IPS DF 4.7 (cell line): ENCODE measurements around the gene KAT8.
"Not testable (repeated sequence)": the region's sequence is repeated elsewhere in the genome, so short reads cannot be mapped to it uniquely, and the experiment has no call there.

ENCODE experiments used
- DNase-seq: peaks from one replicate; pipeline ENCODE4 v3.0.0-alpha.2; 2013; ENCODE audit warnings: low spot score; ENCODE audit errors: extremely low read depth

KAT8 gene

DNA sequence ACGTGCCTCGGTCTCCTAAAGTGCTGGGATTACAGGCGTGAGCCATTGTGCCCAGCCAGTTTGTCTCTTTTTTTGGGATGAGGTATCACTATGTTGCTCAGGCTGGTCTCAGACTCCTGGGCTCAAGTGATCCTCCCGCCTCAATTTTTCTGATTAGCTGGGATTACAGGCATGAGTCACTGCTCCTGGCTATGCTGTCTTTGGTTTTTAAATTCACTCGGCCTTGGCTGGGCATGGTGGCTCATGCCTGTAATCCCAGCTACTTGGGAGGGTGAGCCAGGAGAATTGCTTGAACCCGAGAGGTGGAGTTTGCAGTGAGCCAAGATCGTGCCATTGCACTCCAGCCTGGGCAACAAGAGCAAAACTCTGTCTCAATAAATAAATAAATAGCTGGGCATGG is 27.0 kb downstream of the KAT8 start:
- DNase-seq: not testable (repeated sequence)

DNA sequence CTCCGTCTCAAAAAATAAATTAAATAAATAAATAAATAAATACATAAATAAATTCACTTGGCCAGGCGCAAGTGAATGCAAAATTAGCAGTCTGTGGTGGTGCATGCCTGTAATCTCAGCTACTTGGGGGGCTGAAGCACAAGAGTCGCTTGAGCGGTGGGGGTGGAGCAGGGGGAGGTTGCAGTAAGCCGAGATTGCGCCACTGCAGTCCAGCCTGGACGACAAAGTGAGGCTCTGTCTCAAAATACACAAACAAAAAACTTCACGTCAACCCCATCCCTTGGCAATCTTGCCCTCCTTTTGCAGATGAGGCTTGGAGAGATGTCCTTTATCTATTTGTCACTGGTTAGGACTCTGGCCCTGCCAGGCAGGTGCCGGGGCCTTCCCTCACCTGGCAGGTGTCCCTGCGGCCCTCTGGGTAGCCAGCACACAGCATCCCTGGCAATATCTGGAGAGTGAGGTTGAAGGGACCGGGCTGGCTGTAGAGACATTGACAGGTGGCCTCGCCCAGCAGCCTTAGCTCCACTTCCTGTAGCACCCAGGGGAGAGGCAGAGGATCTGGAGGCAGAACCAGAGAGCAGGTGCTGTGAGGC is 28.0 kb downstream of the KAT8 start:
- no peak for DNase-seq

DNA sequence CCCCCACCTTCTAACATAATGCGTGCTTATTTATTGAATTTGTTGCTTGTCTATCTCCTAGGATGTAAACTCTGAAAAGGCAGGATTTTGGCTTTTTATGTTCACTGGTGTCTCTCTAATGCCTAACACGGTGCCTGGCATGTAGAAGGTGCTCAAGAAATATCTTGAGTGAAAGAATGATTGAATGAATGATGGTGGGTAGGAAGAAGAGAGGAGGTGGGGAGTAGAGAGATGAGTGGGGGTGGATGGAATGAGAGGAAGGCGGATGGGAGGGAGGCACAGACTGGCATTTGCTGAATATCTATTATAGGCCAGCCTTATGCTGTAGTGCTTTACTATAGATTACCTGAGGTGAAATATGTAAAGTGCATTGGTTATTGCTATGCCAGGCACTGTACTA is 30.1 kb downstream of the KAT8 start:
- no peak for DNase-seq

DNA sequence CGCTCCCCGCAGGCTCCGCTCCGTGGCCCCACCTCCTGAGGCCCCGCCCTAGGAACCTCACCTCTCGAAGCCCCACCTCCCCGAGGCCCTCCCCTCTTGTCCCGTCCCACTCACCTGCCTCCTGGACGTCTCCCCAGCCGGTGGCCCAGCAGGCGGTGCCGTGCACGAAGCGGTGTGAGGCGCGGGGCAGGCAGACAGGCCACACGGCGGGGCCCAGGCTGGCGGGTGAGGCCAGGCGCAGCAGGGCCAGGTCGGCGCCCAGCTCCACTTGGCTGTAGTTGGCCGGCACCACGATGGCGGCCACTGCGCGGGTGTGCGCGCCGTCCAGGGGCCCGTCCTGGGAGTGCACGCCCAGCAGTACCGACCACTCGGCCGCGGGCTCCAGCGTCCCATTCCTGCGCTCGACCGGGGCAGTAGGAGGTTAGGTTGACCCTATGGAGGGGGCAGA is 30.8 kb downstream of the KAT8 start:
- DNase-seq: no peak

DNA sequence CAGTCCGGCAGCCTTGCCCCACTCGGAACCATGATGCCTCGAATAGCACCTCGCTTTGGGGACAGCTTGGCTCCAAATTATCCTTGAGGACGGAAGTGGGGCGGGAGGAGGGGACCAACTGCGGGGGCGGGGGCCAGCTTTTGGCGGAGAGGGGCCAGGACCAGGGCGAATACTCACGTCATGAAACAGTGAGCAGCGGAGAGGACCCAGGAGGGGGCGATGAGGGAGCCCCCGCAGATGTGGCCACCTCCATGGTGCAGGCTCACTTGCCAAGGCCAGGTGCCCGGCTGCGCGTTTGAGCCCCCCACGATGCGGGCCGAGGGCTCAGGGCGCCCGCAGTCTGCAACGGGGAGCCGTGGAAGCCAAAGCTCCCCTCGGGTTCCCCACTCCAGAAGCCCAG is 31.4 kb downstream of the KAT8 start:
- no peak for DNase-seq

DNA sequence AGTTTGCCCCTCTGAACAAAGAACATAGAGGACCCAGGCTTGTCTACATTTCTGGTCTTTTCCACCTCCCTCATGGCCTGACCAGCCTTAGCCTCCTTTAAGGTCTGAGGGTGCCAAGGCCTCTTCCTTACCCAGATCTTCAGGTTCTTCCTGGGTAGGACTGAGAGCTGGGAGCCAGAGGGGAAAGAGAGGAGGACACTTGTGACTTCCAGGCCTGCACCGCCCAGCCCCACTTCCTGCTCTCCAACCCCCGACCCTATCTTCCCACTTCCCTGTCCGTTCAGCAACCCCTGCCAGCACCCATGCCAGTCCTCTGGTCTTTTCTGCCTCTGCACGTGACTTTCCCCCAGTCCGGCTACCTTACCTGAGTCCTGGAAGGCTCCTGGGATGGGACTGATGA is 31.9 kb downstream of the KAT8 start:
- DNase-seq: no peak

DNA sequence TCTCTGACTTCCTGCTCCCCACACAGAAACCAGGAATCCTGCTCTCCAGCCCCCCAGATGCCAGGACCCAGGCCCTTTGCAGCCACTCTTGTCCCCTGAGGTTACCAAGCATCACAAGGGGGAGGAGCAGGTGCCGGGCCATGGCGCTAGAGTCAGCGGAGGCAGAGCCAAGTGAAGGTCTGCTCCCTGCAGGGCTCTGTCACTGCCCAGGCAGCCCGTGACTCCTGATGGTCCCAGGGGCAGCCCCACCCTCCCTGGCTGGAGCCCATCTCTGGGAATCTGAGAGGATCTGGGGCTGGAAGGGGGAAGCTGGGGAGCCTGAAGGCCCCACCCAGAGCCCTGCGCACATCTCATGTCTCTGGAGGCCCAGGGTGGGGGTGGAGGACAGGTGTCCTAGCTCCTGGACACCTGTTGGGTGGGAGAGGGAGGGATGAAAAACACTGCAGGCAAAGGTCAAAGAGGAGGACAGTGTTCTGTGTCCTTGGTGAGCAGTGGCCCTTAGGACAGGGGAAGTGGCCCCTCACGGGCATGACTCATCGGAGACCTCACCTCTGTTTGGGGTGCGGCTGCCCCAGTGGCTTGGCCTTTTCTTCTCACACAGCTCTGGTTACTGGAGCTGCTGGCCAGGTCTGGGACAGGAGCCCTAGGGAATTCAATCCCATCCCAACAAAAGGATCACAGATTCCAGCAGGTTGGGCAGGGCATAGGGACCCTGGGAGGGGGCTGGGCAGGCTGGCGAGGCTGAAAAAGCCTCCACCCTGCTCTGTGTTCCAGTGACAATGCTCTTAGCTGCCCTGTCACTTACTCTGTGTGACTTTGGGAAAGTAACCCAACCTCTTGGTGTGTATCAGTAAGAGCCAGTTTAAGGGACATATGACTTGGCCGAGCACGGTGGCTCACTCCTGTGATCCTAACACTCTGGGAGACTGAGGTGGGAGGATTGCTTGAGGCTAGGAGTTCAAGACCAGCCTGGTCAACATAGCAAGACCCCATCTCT is 32.7 kb downstream of the KAT8 start, which contains the start of gene PRSS36:
TSS of gene PRSS36 (minus strand) at position 173 of the 997 bp plus-strand sequence. CDS start at position 142, 31 bp downstream.
- no peak for DNase-seq

DNA sequence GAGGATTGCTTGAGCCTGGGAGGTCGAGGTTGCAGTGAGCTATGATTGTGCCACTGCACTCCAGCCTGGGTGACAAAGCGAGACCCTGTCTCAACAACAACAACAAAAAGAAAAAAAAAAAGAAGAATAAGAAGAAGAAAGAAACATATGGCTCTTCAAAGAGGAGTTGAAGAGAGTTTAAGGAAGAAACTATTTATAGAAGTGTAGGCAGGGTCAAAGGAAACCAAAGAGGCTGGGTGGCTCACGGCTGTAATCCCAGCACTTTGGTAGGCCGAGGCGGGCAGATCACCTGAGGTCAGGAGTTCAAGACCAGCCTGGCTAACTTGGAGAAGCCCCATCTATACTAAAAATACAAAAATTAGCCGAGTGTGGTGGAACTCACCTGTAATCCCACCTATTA is 33.5 kb downstream of the KAT8 start:
- not testable (repeated sequence) for DNase-seq

DNA sequence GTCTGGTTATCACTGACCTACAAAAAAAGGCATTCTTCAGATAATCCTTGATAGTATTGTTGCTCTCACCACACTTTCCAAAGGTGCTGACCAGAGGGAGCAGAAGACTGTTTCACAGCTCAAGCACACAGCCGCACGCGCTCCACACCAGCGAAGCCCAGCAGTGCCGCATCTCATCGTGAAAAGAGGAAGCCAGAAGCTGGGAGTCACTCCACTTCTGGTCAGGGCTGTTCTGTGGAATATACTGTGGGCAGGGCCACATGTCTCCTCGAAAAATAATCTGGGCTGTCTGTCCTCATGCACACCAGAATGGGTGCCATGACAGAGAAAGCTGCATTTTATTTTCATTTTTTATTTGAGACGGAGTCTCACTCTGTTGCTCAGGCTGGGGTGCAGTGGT is 39.7 kb downstream of the KAT8 start:
- no peak for DNase-seq

DNA sequence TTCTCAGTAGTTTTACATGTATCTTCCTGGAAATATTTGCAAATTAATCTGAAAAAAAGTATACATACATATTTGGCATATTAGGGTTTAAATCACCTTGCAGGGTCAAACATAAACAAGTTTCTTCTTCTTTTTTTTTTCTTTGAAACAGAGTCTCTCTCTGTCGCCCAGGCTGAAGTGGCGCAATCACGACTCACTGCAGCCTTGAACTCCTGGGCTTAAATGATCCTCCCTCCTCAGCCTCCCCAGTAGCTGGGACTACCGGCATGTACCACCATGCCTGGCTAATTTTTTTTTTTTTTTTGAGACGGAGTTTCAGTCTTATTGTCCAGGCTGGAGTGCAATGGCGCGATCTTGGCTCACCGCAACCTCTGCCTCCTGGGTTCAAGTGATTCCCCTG is 49.9 kb downstream of the KAT8 start:
- no peak for DNase-seq

DNA sequence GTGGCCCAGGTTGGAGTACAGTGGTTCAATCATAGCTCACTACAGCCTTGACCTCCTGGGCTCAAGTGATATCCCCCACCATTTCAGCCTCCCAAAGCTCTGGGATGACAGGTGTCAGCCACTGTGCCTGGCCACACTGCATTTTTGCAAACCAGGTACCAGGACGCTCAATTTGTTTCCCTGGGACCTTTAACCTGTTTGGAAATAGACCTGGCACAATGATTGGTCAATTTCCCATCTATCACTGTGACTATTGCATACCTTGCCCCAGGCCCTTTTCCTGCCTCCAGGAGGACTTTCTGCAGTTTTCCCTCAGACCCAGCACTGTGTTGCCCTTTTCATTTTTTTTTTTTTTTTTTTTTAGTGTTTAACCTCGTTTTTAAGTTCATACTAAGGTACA is 51.4 kb downstream of the KAT8 start:
- DNase-seq: no peak

DNA sequence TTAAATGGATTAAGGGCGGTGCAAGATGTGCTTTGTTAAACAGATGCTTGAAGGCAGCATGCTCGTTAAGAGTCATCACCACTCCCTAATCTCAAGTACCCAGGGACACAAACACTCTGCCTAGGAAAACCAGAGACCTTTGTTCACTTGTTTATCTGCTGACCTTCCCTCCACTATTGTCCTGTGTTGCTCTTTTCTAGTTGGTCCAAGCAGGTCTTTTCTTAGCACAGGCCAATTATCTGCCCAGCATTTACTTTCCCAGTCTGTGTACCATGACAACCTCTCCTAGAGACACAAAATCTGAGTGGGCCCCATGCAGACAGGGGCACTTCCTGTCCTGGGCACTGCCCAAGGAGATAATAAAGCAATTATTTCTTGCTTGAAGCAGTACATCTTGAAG is 52.6 kb downstream of the KAT8 start:
- DNase-seq: not testable (repeated sequence)

DNA sequence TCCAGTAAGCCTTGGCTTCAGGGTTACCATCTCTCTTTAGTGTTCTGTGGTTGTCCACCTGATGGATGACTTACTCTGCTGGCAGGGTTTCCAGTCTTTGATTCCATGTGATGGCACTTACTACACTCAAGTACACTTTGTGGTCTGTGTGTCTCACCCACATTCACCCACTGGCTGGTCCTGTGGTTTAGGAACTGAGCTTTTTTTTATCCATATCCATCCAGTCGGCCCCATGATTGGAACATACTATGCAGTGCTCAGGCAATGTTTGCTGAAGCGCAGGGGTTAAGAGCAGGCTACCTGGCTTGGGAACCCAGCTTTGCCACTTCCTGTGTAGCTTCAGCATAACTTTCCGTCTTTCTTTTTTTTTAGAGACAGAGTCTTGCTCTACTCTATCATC is 59.7 kb downstream of the KAT8 start:
- DNase-seq: no peak

DNA sequence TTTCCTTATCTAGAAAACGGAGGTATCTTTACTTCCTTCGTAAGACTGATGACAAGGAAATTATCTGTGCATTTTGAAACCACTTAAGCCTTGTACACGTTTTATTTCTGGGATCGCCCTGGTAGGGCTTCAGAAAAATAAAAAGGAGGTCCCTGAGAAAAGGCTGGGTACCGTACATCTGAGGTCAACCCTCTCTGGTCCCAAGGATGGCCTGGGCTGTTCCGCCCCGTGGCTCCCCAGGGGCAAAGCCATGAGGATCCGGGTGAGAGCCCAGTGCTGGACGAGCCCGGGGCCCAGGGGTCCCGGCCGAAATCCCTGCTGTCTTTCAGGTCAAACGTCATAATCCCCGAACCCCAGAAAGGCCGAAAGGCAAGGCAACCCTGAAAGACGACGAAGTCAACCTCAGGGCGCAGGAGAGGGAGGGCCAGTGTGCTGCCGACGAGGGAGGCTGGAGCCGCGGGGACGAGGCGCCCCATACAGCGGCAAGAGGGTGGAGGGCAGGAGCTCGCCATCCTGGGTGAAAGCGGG is 61.8 kb downstream of the KAT8 start:
- DNase-seq: no peak

DNA sequence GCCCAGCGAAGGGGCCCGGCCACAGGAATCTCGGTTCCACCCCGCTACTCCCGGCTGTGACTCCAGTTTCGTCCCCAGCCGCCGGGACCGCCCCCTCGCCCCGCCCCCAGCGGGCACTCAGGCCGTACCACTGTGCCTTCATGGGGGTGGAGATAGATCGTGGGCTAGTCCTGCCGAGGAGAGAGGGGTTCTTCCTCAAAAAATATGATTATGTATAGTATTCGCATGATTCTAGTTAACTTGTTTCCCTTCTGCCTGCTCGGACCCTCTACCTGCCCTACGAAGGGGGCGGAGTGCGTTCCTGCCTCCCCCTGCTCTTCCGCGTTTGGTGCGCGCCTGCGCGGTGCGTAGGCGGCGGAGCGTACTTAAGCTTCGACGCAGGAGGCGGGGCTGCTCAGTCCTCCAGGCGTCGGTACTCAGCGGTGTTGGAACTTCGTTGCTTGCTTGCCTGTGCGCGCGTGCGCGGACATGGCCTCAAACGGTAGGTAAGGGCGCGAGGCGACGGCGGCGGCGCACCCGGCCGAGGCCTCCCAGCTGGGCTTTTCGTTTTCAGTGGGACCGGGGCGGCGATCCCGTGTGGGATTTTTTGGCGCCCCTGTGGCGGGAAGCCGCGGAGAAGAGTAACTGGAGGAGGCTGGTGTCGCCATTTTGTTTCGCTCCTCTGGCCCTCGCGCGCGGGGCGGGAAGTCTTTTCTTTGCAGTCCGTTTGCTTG is 62.4 kb downstream of the KAT8 start, which contains the start of gene FUS:
TSS of gene FUS (plus strand) at position 393 of the 713 bp plus-strand sequence. CDS start at position 469, 76 bp downstream.
- no peak for DNase-seq
